Inflammatory macrophage treated with lipopolysaccharide for 4 hours (primary cell): ENCODE measurements around the gene BMPR1A.
"Not testable (repeated sequence)": the region's sequence is repeated elsewhere in the genome, so short reads cannot be mapped to it uniquely, and the experiment has no call there.

Experiments
- DNase-seq: peaks from one replicate; pipeline ENCODE4 v3.0.0-alpha.2; 2020

The BMPR1A gene

GRCh38 chr10:86943316-86944030 lies 187.1 kb downstream of the BMPR1A start:
- DNase-seq = no peak

DNA sequence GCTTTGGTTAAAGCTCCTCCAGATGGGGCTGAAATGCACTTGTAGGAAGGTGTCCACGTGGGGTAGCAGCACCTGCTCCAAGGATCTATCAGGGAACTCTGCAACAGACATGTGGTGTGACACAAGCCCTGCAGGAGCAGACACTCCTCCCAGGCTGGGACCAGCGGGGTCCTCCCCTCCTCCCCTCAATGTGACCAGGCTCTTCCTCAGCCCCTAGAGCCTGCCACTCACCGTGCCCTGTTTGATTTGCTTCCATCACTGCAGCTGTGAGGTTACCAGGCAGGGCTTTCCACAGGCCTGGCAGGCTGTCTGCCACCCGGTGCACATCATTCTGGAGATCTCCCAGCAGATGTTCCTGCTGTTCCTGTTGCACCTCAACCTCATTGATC lies 187.6 kb downstream of the BMPR1A start:
- no peak for DNase-seq

DNA sequence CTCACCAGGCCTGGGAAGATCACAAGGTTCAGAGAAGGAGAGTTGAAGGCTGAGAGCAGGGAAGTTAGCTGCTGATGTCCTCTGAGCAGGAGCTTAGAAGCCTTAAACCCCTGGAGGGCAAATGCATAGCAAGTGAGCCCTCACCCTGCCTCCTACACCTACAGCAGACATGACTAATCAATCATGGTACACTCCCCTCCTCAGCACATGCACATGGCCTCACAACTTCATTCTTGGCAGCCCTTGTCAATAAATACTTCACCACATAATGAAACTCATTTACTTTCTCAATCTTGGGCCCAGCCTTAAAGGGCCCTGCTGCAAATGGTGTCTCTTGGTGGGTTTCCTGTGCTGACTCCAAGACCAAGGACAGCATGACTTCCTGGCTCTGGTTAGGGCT lies 188.1 kb downstream of the BMPR1A start:
- no peak for DNase-seq

GRCh38 chr10:86944907-86945306 lies 188.5 kb downstream of the BMPR1A start:
- DNase-seq = no peak

GRCh38 chr10:86945361-86946212 lies 189.2 kb downstream of the BMPR1A start:
- DNase-seq = no peak

DNA sequence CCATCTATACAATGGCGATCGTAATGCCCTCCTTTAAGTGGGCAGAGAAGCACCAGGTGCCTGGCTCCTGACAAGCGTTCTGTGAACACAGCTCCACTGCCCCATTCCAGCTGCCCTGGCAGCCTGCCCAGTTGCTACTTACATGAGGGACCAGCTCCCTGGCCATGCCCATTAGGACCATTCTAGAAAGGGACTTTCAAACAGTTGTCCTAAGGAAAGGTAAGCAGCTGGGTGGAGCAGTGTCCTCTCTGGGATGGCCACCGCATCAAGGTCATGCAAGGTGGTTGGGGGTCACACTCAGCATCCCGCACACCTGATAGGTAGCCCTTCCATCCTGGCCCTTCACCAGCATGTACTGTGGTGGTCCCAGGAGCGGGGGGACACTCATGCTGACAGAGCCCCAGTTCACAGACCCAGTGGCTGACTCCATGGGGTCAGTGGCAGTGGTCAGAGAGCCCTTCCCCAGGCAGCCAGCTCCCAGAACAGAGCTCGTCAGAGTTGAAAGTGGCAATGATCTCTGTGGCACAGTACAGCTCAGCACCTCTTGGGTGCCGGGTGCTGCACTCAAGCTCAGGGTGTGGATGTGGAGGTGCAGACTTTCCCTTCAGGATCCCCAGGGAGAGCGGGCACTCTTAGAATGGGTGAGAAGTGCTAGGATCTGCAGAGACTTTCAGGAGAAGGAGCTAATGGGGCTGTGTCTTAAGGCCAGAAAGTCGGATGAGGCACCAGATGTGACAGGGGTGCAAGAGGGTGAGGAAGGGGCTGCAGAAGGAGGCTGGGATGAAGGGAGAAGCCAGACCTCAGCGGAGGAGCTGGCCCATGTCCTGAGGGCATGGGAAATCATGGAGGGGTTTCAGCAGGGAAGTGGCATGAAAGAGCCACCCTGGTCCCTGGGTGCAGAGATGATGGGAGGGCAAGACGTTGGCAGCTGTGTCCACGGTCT lies 190.1 kb downstream of the BMPR1A start:
- no peak for DNase-seq

DNA sequence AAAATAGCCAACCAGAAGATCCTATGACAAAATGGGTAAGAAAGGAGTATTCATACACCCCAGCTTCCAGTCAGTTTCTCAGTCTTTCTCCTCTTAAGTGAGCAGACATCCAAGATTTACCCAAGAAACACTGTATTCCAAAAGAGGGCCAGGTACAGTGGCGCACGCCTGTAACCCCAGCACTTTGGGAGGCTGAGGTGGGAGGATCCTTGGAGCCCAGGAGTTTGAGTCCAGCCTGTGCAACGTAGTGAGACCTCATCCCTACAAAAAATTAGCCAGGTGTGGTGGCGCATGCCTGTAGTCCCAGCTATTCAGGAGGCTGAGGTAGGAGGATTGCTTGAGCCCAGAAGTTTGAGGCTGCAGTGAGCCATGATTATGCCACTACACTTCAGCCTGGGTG lies 191.4 kb downstream of the BMPR1A start:
- not testable (repeated sequence) for DNase-seq

DNA sequence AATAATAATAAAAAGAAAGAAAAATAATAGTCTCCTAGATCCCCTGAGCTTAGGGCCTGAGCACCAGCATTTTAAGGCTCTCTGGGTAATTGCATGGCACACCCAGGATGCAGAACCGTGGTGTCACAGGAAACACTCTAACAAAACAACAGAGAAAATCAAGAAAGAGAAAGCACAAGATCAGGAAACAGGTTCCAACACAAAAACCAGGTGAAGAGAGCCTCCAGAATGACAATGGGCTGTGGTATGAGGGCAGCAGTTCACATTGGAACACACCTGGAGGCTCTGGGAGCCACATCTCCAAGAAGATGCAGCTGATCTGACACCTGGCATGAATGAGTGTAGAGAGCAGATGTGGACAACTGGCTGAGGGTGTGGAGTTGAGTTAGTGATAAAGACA lies 193.9 kb downstream of the BMPR1A start:
- DNase-seq = no peak

DNA sequence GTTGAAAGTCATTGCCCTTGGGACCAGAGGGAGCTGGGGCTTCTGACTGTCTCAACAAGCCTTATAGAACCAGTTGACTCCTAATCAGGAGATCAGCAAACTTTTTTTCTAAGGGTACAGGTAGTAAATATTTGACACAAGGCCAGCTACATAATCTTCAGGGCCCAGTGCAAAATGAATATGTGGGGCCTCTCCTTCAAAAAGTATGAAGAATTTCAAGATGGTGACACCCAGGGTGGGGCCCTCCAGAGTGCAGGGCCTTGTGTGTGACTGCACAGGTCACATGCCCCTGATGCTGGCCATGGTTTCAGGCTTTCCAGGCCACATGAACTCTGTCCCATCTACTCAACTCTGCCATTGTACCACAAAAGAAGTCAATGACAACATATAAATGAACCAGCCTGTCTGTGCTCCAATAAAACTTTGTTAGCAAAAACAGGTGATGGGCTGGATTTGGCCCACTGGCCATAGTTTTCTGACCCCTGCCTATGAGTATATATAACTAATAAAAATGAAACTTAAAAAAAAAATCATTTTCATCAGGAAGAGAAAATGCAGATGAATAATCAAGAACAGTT lies 194.9 kb downstream of the BMPR1A start:
- no peak for DNase-seq

DNA sequence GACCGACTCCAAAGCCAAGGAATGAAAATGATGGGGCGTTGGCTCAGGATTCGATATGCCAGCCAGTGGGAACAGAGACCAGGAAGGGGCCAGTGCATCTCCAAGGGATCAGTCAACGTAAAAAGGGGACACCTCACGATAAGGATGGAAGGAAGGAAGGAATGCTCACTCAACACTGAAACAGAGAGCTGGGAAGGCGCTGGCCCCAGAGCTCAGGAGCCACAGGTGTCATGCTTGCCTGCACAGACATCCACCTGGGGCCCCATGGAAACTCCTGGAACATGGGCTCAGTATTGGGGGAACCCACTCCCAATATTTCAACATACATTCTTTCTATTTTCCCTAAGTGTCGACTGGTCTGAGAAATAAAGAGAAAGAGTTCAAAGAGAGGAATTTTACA lies 195.7 kb downstream of the BMPR1A start:
- DNase-seq = no peak

DNA sequence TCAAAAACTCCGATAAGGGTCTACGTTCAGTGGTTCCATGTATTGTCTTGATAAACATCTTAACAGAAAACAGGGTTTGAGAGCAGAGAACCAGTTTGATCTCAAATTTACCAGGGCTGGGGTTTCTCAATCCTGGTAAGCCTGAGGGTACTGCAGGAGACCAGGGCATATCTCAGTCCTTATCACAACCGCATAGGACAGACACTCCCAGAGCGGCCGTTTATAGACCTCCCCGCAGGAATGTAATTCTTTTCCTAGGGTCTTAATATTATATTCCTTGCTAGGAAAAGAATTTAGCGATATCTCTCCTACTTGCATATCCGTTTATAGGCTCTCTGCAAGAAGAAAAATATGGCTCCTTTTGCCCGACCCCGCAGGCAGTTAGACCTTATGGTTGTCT lies 196.3 kb downstream of the BMPR1A start:
- DNase-seq = not testable (repeated sequence)

- no peak for DNase-seq
Observed at GRCh38 chr10:86953747-86954680, 197.6 kb downstream of the BMPR1A start.

GRCh38 chr10:86954681-86955500 lies 198.5 kb downstream of the BMPR1A start:
- DNase-seq = no peak

- DNase-seq = no peak
Observed at GRCh38 chr10:86955501-86956194, 199.2 kb downstream of the BMPR1A start.

GRCh38 chr10:86956195-86956847 lies 199.9 kb downstream of the BMPR1A start:
- DNase-seq = no peak

DNA sequence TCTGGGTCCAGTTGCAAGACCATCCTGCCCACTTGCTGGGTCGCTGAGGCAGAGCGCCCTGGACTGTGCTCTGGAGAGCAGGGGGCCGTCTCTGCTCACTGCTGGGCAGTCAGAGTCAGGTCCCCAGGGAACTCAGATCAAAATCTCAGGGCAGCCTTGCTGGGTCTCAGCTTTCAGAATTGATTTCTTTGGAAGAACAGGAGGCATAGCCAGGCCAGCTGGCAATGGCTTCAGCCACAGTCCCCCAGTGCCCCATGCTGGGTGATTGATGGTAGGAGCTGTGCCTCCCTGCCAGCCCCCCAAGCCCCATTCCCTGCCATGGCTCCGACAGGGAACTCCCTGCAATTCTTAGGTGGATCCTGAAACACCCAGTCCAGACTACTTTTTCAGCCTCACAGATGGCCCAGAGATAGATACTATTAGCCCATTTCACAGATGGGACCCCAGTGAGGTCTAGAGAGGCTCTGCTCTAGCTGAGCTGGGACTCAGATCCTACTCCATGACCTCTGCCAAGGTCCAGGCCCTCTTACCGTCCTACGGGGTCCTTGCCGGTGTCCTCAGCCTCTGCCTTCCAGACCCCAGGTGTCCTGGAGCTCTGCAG lies 200.5 kb downstream of the BMPR1A start:
- DNase-seq = no peak

GRCh38 chr10:86957471-86958115 lies 201.2 kb downstream of the BMPR1A start, which contains the start of gene MMRN2:
TSS of gene MMRN2 (minus strand) at chr10:86957615. CDS start at chr10:86957541, 74 bp downstream.
- no peak for DNase-seq

DNA sequence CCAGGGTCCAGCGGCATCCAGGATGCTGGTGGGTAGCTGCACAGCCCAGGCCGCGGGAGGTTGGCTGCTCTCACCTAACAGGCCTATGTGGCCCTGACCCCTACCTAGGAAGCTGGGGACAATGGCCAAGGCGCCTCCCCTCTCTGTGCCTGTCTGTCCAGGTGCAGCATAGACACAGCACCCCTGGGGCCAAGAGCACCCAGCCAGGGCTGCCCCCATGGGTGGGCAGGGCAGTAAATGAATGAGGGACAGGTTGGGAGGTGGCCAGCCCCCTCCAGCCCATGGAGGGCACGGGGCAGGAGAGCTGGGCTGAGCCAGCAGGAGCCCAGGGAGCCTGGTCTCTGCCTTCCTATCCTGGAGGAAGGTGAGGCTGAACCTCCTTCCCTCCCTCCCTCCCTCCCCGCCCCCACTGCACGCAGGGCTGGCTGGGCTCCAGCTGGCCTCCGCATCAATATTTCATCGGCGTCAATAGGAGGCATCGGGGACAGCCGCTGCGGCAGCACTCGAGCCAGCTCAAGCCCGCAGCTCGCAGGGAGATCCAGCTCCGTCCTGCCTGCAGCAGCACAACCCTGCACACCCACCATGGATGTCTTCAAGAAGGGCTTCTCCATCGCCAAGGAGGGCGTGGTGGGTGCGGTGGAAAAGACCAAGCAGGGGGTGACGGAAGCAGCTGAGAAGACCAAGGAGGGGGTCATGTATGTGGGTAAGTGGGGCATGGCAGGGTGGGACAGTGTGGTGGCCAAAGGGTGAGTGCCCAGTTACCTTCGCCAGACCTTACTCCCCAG lies 201.9 kb downstream of the BMPR1A start, which contains the start of gene SNCG:
TSS of gene SNCG (plus strand) at position 484 of the 785 bp plus-strand sequence. CDS start at position 583, 99 bp downstream.
- no peak for DNase-seq
